ENCODE measurements around the gene SLC29A4.

DNA sequence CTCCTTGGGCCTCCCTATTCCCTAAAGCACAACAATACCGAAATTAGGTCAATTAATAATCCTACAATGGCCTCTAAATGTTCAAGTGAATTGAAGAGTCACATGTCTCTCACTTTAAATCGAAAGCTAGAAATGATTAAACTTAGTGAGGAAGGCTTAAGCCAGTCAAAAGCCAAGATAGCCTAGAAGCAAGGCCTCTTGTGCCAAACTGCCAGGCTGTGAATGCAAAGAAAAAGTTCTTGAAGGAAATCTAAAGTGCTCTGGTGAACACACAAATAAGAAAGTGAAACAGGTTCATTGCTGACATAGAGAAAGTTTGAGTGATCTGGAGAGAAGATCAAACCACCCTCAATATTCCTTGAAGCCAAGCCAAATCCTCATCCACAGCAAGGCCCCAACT lies 57.2 kb downstream of the SLC29A4 start:
- TF ChIP-seq, protein P1, sequence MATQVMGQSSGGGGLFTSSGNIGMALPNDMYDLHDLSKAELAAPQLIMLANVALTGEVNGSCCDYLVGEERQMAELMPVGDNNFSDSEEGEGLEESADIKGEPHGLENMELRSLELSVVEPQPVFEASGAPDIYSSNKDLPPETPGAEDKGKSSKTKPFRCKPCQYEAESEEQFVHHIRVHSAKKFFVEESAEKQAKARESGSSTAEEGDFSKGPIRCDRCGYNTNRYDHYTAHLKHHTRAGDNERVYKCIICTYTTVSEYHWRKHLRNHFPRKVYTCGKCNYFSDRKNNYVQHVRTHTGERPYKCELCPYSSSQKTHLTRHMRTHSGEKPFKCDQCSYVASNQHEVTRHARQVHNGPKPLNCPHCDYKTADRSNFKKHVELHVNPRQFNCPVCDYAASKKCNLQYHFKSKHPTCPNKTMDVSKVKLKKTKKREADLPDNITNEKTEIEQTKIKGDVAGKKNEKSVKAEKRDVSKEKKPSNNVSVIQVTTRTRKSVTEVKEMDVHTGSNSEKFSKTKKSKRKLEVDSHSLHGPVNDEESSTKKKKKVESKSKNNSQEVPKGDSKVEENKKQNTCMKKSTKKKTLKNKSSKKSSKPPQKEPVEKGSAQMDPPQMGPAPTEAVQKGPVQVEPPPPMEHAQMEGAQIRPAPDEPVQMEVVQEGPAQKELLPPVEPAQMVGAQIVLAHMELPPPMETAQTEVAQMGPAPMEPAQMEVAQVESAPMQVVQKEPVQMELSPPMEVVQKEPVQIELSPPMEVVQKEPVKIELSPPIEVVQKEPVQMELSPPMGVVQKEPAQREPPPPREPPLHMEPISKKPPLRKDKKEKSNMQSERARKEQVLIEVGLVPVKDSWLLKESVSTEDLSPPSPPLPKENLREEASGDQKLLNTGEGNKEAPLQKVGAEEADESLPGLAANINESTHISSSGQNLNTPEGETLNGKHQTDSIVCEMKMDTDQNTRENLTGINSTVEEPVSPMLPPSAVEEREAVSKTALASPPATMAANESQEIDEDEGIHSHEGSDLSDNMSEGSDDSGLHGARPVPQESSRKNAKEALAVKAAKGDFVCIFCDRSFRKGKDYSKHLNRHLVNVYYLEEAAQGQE (tag by site-specific recombination; IDR thresholded peaks at IDR 0.05): no peak
- TF ChIP-seq TCF7L2 (IDR thresholded peaks at IDR 0.05; ENCODE audit: borderline replicate concordance, low read depth, low read length) (no peak), ZBTB48 (tag by site-specific recombination; IDR thresholded peaks at IDR 0.05) (no peak), ZNF670 (tag by site-specific recombination; IDR thresholded peaks at IDR 0.05; ENCODE audit: low read depth) (no peak), KLF16 (tag by site-specific recombination; IDR thresholded peaks at IDR 0.05) (no peak), ZNF501 (tag by site-specific recombination; IDR thresholded peaks at IDR 0.05) (no peak), ZNF596 (tag by site-specific recombination; IDR thresholded peaks at IDR 0.05) (no peak)
- TF ChIP-seq, protein P2, sequence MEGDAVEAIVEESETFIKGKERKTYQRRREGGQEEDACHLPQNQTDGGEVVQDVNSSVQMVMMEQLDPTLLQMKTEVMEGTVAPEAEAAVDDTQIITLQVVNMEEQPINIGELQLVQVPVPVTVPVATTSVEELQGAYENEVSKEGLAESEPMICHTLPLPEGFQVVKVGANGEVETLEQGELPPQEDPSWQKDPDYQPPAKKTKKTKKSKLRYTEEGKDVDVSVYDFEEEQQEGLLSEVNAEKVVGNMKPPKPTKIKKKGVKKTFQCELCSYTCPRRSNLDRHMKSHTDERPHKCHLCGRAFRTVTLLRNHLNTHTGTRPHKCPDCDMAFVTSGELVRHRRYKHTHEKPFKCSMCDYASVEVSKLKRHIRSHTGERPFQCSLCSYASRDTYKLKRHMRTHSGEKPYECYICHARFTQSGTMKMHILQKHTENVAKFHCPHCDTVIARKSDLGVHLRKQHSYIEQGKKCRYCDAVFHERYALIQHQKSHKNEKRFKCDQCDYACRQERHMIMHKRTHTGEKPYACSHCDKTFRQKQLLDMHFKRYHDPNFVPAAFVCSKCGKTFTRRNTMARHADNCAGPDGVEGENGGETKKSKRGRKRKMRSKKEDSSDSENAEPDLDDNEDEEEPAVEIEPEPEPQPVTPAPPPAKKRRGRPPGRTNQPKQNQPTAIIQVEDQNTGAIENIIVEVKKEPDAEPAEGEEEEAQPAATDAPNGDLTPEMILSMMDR (tag by site-specific recombination; IDR thresholded peaks at IDR 0.05): no peak
